Renal pelvis (tissue), 12 donors: ENCODE measurements around the gene ARHGAP22. TPM values are rescaled to one million over a fixed set of nuclear protein-coding genes. Genes with fewer than 3 reads are reported as not detected.
"Not testable (repeated sequence)": the region's sequence is repeated elsewhere in the genome, so short reads cannot be mapped to it uniquely, and the experiment has no call there.

Source experiments
- DNase-seq: peaks from one replicate; pipeline ENCODE4 v3.0.0-alpha.2; 2013
- long read RNA-seq, 16 experiments: transcript quantifications; one replicate each; lab custom pipeline, GENCODE V29; 2026
- polyA plus RNA-seq, 3 donors: library from polyadenylated mRNA; unstranded; fragments of 120-200 nt; gene quantifications; one replicate each; pipeline ENCODE4 v1.2.1, GENCODE V29; 2013; ENCODE audit not compliant: insufficient read length in 3 of 3

Gene ARHGAP22, protein sequence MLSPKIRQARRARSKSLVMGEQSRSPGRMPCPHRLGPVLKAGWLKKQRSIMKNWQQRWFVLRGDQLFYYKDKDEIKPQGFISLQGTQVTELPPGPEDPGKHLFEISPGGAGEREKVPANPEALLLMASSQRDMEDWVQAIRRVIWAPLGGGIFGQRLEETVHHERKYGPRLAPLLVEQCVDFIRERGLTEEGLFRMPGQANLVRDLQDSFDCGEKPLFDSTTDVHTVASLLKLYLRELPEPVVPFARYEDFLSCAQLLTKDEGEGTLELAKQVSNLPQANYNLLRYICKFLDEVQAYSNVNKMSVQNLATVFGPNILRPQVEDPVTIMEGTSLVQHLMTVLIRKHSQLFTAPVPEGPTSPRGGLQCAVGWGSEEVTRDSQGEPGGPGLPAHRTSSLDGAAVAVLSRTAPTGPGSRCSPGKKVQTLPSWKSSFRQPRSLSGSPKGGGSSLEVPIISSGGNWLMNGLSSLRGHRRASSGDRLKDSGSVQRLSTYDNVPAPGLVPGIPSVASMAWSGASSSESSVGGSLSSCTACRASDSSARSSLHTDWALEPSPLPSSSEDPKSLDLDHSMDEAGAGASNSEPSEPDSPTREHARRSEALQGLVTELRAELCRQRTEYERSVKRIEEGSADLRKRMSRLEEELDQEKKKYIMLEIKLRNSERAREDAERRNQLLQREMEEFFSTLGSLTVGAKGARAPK
- 1 to 10 TPM; 1.2 to 1.8 (median 1.7) TPM for polyA plus RNA-seq
- long read RNA-seq, donor 1, result 0 reads
- long read RNA-seq, donor 2, result 0 reads
- long read RNA-seq, donor 3, partial matches to known transcripts, result 0 of 1 reads
- long read RNA-seq, donor 3, other reads (novel, unspliced or antisense), result 0 of 1 reads
- long read RNA-seq, donor 4, result 0 reads
- long read RNA-seq, donor 5, result 0 reads
- long read RNA-seq, donor 6, result 0 reads
- long read RNA-seq, donor 7, result 0 reads
- long read RNA-seq, donor 8, result 0 reads
- long read RNA-seq, donor 9, result 0 reads
- long read RNA-seq, donor 10, result 0 reads
- long read RNA-seq, donor 11, result 0 reads
- long read RNA-seq, donor 12, result 0 reads
- long read RNA-seq, donor 13, partial matches to known transcripts, result 0 of 1 reads
- long read RNA-seq, donor 13, other reads (novel, unspliced or antisense), result 0 of 1 reads
- long read RNA-seq, donor 14, result 0 reads
- long read RNA-seq, donor 15, partial matches to known transcripts, result 0 of 1 reads
- long read RNA-seq, donor 15, other reads (novel, unspliced or antisense), result 0 of 1 reads
- long read RNA-seq, donor 16, partial matches to known transcripts, result 0 of 1 reads
- long read RNA-seq, donor 16, other reads (novel, unspliced or antisense), result 0 of 1 reads

DNA sequence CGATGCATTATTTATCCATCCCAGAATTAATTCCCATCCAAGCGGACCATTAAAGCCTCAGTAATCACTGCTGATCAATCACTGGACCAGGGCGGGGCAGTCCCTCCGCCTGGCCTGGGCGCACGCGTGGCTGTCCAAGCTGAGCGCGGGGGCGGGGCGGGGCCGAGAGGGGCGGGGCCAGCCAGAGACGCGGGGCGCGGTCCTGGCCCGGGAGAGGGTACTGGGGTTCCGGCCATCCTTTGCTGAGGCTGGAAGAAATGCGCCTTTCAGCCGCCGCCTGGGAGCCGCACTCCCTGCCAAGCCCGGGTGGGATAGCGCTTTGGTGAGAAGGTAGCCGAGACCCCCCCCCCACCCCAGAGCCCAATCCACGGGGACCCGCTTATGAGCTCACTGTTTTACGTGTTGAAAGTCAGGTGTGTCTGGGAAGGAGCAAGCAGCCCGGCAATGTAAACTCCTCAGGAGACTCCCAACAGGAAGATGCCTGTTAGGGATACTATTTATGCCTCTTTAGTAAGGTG lies at the start of gene ARHGAP22:
TSS of gene ARHGAP22 (minus strand) at position 83 of the 518 bp plus-strand sequence. CDS start 277 bp downstream, outside the sequence.
- DNase-seq, result no peak

DNA sequence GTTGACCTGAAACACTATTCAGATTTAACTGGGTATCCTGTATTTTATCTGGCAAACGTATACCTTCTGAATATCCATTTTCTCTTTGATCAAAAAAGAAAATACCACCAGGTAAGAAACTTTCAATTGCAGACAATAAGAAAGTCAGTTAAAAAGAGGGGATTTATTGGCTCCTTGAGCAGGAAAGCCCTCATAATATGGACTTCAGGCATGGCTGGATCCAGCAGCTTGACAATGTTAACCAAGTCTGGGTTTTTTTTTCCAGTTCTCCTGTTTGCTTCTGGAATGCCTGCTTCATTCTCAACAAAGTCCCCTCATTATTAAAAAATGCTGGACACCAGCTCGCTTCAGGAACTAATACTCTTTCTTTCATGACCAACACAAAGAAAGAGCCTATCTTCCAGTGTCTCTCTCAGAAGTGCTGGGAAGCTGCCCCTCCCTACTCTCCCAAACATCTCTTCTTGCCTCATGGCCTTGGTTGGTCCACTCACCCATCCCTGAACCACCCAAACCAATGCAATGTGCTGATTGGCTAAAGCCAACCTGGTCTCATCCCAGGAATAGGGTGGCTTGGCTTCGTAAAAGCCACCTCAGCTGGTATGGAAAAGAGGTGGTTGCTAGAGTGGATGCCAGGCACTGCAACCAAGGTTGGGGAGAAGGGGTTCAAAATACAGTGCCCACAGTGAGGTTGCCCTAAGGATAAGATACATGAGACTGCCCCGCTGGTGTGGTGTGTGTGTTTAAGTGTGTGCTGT lies 49.2 kb upstream of the ARHGAP22 start:
- no peak for DNase-seq

DNA sequence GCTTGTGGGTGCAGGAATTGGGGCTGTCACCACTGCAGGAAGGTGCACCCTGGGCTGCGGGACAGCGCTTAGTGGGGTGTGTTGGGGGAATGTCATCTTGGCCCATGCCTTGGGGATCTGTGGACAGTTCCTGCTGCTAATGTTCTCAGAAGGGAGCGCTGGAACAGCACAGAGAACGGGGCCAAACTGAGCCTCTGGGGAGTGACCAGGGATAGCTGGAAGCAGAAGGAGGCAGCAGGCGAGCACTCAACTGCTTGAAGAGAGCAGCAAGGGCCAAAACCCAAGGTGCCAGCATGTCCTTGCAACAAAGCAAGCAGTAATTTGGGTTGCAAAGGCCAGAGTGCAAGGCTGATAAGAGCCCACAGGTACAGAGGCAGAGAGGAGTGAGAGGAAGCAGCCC lies 48.5 kb upstream of the ARHGAP22 start:
- no peak for DNase-seq

DNA sequence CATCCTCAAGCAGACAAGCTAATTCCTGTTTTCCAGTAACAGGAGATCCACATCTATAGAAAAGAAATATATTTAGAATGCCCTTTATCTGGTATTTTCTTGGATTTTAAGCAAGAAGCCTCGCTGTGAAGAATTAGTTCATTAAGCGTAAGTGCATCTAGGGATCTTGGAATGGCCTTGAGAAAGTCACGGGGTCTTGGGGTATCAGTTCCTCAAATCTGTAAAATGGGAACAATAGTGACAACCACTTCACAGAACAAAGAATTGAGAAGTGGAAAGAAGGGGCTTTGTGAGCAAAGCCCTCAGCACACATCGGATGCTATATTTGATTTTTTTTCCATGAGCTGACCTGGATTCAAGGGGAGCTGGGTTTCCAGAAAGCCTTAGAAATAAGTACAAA lies 47.5 kb upstream of the ARHGAP22 start:
- no peak for DNase-seq

DNA sequence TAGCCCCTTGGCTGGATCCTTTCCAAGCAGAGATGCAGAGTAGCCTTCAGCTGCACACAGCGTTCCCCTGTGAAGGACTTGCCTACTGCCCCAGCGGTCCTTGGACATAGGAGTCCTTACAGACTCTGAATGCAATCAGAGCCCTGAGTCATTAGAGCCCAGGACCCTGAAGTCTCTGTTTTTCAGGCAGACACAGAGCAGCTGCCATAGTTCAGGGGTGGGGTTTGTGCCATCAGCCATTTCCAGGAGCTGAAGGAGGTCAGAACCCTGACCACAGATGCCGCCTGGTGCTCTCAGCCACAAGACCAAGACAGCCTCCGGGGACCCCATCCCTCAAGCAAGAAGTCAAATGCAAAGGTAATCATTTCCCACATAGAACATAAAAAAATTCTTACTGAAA lies 47.0 kb upstream of the ARHGAP22 start:
- no peak for DNase-seq

DNA sequence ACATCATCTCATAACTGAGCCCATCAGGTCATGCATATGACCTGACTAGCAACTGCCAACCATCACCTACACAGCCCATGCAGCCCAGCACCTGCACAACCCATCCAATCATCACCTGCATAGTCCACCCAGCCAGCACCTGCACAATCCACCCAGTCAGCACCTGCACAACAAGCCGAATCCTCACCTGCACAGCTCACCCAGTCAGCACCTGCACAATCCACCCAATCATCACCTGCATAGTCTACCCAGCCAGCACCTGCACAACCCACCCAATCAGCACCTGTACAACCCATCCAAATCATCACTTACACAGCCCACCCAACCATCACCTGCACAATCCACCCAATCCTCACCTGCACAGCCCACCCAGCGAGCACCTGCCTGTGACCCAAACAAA lies 46.4 kb upstream of the ARHGAP22 start:
- no peak for DNase-seq

DNA sequence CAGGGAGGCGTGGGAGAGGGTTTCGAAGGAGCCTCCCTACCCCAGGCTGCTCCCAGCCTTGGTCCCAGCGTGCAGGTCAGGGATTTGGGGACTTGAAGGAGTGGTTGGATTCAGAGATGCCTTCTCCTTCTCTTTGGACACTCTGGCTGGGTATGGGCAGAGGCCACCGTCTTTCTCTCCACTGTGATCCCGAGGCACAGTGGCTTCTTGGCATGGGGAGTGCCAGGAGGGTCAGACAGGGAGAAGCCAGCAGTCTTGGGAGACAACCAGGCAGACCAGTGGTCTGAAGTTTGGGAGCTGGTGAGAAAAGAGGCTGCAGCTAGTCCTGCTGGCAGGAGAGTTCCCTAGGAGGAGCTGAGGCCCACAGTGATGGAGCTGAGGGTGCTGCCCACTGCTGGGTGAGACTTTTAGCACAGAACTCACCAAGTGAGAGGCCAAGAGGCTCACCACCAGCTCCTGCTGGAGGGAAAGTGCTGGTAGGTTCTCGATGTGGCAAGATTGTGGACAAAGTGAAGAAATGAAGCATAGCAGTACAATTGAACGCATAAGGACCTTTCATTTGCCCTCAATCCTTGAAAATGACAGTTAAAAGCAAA lies 44.6 kb upstream of the ARHGAP22 start:
- DNase-seq, result no peak

DNA sequence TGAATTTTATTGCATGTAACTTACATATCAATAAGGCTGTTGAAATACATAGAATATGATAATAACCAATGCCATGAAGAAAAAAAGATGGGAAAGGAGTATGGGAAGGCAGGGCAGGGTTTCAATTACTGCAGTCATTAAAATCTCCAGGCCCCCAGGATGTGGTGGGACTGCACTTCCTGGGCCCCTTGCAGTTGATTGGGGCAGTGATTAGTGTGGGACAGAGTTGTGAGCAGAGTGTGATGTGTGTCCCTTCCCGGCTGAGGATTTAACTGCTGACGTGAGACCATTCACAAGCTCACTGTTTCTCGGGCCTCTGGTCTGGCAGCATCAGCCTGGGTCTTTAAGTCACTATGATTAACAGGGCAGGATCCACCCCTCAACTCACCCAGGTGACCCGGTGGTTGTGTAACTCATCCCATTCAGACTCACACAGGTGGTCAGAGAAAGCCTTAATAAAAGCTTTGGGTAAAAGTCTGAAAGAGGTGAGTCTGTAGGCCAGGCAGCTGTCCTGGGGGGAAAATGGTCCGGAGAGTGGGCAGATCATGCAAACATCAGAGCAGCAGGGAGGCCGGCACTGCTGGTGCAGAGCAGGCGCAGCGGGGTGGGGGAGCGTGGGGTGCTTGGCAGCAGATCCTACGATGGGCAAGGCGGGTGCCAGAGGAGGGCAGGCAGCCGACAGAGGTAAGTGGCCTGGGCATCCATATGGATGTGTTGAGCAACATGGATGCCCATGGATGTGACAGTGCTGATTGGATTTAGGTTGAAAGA lies 43.5 kb upstream of the ARHGAP22 start:
- DNase-seq, result no peak

DNA sequence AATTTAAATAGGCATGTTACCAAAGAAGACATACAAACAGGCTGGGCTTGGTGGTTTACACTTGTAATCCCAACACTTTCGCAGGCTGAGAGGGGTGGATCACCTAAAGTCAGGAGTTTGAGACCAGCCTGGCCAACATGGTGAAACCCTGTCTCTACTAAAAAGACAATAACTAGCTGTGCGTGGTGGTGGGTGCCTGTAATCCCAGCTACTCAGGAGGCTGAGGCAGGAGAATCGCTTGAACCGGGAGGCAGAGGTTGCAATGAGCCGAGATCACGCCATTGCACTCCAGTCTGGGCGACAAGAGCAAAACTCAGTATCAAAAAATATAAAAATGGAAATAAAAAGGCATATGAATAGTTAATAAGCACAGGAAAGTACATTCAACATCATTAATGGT lies 42.2 kb upstream of the ARHGAP22 start:
- DNase-seq, result not testable (repeated sequence)

DNA sequence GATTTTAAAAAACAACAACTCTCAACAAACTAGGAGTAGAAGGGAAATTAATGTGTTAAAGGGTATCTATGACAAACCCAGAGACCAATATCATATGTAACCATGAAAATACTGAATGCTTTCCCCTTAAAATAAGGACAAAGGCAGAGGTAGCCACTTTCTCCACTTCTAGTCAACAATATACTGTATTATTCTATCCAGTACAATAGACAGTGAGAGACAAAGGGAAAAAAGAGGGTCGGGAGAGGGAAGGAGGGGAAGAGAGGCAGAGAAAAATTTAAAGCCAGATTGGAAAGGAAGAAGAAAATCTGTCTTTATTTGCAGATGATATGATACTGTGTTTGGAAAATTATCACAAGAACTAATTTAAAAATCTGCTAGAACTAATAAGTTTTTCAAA lies 40.7 kb upstream of the ARHGAP22 start:
- DNase-seq, result no peak

DNA sequence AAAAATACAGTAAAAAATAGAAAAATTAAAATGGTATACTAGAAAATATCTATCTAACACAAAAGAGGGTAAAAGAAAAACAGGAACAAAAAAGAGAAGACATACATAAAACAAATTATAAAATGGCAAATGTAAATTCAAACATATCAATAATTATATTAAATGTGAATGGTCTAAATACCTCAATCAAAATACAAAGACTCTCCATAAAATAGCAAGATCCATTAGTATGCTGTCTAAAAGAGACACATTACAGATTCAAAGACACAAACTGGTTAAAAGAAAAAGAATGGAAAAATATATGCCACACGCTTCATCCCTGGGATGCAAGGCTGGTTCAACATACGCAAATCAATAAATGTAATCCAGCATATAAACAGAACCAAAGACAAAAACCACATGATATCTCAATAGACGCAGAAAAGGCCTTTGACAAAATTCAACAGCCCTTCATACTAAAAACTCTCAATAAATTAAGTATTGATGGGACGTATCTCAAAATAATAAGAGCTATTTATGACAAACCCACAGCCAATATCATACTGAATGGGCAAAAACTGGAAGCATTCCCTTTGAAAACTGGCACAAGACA lies 36.3 kb upstream of the ARHGAP22 start:
- DNase-seq, result not testable (repeated sequence)

DNA sequence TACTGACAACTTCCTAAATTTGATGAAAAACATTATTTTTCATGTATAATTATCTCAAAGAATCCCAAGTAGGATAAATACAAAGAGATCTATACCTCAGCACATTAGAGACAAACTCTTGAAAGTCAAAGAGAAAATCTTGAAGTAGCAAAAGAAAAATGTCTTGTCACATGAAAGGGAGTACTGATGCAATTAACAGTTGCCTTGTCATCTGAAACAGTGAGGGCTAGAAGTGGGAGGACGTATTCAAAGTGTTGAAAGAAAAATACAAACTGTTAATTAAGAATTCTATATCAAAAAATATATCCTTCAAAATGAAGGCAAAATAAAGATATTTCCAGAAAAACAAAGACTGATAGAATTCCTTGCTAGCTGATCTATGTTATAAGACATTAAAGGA lies 35.5 kb upstream of the ARHGAP22 start:
- DNase-seq, result no peak

DNA sequence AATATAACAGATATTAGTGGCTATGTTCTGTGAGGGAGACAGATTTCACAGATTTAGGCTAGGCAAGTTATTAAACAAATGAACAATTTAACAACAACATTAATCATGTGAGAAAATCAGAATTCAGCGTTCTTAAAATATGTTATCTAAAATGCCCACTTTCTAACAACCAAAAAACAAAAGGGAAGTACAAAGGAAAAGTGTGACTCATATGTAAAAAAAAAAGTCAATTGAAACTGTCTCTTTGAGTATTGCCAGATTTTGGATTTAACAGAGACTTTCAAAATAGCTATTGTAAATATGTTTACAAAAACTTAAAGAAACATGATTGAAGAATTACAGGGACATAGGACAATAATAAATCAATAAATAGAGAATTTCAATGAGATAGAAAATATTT lies 34.8 kb upstream of the ARHGAP22 start:
- DNase-seq, result no peak

DNA sequence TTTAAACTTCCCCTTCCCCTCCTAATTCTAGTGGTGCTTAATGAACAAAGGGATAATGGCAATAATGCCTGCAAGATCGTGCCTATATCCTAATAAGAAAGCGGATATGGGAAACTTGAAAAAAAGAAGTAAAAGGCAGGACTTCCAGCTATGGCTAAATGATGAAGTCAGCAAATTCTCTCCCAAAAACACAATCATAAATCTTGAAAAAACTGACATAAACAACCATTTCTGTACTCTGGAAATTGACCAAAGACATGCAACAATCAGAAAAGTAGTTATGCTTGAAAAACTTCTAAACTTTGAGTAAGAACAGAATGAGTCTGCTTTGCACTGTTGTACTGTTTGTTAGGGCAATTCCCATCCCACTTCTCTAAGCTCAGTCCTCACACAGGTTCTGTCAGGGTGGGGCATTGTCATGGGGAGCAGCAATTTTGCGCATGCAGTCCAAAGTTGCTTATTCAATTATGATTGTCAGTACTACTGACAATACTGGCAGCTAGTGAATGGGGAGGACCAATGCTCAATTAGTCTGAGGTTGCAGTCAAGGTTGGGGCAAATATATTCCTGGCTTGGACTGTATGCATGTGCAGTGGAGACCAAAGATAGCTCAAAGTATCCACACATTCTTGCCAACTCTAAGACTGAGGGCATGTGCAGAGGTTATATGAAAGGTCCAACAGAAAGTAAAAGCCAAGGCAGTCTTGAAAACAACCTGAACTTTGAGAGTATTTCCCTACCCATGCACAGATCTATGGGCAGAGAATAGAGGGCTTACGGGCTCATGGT lies 34.1 kb upstream of the ARHGAP22 start:
- DNase-seq, result no peak

DNA sequence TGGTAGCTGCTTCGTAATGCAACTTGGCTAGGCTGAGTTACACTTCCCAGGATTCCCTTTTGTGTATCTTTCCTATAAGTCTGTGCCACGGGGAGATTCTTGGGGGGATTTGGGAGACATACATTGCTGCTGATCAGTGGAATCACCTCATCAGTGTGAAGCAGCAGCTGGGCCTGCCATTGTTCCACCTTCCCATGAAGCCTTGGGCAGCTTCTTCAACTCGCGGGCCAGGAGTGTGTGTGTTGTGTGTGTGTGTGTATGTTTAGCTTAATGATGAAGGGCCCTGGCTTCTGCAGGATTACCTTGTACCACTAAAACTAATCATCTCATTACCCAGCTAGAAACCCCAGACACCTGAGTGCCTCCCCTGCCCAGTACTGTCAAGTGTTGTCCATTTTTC lies 33.3 kb upstream of the ARHGAP22 start:
- no peak for DNase-seq

DNA sequence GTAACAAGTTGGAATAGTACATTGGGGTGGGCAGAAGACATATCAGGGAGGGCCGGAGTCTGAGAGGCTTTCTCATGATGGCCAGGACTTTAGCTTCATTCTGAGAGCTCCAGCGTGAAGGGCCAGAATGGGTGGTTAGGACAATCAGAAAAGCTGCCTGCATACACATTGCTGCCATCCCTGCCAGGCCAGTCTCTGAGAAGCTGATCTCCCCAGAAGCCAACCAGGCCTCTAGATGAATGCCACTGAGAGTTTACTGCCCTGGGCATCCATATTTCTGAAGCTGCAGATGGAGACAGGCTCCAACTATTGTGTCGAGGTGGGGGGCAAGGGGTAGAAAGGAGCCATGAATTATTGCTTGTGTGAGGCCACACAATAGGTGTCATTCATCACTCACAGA lies 32.0 kb upstream of the ARHGAP22 start:
- no peak for DNase-seq

DNA sequence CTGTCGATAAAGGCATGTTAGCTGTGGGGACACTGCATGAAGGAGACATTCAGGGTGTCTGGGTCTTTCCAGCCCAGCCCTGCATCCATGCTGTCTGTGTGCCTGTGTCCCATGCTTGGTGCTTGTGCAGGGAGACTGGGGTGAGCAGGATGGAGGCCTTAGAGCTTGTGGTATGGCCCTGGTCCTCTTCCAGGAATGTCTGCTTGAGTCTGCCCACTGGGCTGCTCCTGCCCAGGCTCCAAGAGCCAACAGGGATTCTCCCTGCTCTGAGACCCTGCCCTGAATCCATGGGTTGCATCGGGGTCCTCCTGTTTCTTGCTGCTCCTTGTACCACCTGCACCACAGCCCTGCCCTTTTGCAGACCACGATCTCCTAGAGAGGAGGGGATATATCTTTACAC lies 31.4 kb upstream of the ARHGAP22 start:
- DNase-seq, result no peak

DNA sequence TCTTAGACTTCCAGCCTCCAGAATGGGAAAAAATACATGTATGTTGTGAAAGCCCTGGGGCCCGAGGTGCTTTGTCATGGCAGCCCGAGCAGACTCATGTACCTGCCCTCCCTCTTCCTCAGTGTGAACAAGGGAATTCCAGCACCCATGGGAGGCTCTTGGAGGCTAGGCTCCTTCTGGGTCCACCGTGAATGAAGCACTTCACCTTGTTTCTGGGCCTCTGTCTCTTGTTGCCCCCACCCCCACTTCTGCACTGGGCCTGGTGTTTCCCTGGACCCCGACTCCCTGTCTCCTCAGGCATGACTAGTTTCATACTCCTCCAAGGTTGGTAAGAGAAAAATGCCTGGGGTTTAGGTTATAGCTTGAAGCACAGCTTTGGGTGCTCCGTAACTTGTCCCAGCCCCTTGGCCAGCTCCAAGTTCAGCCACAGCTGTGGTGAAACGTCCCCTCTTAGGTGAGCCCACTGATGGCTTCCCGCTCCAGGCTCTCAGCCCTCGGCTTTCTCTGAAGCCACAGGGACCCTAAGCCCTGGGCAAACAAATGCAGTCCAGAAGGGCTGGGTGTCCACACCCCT lies 30.2 kb upstream of the ARHGAP22 start:
- no peak for DNase-seq
